COR-L47 (cell line): ENCODE measurements around the gene COCH.

Source experiments
- DNase-seq: peaks from one replicate; lab custom pipeline; 2025; lab: John Stamatoyannopoulos, UW

The COCH gene

DNA sequence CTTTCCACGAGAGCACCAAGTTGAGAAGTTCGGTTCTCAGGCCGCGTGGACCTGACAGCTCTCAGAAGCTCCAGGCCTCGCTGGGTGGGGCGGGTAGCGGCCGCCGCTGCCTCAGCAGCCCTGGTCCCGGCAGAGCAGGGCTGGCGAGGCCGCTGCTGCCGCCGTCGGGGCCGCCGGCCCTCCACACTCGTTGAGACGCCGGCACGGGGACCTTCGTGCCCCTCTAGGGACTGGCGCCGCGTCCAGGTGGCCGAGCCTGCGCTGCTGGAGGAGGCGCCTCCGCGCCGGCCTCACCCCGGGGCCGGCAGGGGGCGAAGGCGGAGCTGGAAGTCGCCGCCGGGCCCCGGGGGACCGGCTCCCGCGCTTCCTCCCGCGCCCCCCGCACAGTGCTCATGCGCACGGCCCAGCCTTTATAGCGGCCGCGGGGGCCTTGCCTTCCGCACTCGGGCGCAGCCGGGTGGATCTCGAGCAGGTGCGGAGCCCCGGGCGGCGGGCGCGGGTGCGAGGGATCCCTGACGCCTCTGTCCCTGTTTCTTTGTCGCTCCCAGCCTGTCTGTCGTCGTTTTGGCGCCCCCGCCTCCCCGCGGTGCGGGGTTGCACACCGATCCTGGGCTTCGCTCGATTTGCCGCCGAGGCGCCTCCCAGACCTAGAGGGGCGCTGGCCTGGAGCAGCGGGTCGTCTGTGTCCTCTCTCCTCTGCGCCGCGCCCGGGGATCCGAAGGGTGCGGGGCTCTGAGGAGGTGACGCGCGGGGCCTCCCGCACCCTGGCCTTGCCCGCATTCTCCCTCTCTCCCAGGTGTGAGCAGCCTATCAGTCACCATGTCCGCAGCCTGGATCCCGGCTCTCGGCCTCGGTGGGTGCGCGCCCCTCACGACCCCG, at the start of gene COCH:
TSS of gene COCH (plus strand) at position 440 of the 879 bp plus-strand sequence. CDS start at position 820, 380 bp downstream.
- DNase-seq: peak; percentile 80

DNA sequence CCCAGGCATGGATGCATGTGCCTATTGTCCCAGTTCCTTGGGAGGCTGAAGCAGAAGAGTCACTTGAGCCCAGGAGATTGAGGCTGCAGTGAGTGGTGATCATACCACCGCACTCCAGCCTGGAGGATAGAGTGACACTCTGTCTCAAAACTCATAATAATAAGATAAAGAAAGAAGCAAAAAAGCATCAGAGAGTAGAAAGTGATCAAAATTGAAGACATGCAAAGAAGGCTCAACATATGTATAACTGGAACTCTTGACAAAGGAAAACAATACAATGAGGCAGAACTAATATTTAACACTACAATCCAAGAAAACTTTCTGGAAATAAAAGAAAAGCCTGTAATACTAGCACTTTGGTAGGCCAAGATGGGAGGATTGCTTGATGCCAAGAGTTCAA, 48.3 kb upstream of the COCH start:
- no peak for DNase-seq

DNA sequence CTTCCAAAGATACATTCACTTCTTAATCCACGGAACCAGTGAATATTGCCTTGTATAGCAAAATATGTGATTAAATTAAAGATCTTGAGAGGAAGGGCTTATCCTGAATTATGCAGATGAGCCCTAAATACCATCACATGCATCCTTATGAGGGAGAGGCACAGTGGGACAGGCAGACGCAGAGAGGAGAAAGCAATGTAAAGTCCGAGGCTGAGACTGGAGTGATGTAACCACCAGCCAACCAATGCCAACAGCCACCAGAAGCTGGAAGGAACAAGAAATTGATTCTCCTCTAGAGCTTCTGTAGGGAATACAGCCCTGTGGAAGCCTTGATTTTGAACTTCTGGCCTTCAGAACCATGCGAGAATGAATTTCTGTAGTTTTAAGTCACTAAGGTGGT, 44.5 kb upstream of the COCH start:
- DNase-seq: no peak

DNA sequence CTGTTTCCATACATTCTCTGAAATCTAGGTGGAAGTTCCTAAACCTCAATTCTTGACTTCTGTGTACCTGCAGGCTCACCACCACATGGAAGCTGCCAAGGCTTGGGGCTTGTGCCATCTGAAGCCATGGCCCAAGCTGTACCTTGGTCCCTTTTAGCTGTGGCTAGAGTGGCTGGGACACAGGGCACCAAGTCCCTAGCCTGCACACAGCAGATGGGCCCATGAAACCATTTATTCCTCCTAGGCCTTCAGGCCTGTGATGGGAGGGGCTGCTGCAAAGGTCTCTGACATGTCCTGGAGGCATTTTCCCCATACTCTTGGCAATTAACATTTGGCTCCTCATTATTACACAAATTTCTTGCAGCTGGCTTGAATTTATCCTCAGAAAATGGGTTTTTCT, 40.0 kb upstream of the COCH start:
- DNase-seq: no peak

DNA sequence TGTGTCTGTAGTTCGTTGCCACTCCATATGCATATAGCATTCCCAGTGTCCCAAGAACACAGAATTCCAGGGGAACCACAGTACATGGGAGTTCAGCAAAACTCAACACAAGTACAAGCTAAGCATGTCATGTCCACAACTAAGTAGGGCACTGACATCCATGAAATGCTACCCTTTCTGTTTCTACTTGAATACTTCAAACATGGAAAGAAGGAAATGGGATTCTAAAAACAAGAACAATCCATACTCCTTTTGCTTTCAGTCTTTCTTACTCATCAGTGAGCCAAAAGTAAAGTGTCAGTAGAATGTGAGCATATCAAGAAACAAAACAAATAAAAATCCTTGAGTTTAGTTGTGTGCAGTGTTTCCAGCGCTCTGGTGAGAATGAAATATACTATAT, 36.0 kb upstream of the COCH start:
- DNase-seq: no peak

DNA sequence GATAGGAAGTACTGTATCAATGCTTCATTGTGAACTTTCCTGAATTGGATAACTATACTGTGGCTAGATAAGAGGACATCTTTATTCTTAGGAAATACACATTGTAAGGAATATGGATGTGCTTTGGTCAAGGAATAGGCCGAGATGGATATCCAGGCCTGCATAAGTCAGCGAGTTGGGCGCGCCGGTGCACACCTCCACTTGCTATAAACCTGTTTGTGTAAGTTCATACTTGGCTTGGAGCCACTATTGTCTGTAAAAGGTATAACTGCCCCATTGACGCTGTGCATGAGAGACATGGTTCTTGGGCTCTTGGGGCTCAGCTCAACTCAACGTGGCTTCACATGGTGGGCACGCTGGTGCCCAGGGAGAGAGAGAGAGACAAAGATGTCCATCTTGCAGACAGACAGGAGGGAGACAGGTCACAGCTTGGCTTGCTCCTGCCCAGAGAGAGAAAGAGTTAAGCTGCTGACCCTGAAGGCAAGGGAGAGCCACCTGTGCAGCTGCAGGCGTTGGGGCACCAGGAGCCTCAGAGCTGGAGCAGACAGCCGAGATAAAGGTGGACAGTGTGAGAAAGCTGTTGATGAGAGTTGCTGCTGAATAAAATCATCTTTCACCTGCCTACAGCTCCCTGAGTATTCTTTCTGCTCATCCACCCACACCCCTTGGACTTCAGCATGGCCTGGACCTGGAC, 34.1 kb upstream of the COCH start:
- DNase-seq: no peak

DNA sequence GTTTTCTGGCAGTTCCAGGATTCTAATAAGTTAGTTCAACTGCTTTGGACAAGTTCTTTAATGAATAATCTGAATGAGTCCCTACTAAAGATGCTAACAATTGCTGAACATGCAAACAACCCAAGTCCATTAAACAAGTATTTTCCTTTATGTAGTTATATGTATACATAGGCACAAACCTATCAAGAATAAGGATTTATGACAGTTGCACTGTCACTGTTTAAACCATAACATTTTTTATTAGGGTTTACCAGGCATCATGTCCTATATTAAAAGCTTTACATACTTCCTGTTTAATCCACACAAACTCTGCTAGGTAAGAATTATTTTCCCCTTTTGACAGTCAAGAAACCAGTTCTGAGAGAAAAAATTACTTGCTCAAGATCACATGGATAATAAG, 31.9 kb upstream of the COCH start:
- DNase-seq: no peak

DNA sequence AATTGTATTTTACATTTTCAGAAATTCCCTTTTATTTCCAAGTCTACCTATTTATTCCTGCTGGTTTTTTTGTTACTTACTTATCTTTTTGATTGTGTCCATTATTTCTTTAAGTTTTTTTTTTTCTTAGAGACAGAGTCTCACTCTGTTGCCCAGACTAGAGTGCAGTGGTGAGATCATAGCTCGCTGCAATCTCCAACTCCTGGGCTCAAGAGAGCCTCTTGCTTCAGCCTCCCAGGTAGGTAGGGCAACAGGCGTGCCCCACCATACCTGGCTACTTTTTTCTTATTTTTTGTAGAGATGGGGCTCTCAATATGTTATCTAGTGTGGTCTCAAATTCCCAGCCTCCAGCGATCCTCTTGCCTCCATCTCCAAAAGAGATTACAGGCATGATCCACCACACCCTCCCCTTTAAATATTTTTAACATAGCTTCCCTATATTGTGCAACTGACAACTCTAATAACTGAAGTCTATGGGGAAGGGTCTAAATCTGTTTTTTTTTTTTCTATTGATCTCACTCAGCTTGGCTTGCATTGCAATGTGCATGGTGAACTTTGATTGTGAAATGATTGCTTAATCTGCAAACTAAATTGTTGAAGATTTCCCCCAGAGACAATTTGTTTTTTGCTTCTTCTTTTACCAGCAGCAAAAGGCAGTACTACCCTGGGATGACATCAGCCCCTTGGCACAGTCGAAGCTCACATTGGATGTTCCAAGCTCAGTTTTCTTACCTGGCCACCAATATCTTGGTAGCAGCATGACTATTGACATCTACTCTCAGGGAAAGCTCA, 25.7 kb upstream of the COCH start:
- DNase-seq: no peak

DNA sequence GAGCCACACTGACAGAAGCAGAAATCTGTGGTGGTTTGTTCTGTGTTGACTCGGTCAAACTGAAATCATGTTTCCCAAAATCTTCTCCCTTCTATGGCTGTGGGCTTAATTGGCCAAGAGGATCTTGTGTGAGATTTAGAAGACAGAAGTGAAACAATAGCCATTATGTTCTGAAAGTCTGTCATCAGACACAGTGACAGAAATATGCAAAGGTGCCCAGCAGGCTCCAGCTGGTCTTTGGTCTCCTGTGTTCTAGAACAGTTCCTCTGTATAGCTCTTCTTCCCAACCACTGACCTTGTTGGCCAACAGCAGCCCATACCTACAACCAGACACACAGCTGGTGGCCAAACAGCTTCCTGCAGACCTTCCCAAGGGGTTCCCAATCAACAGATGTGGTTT, 25.0 kb upstream of the COCH start:
- DNase-seq: no peak

DNA sequence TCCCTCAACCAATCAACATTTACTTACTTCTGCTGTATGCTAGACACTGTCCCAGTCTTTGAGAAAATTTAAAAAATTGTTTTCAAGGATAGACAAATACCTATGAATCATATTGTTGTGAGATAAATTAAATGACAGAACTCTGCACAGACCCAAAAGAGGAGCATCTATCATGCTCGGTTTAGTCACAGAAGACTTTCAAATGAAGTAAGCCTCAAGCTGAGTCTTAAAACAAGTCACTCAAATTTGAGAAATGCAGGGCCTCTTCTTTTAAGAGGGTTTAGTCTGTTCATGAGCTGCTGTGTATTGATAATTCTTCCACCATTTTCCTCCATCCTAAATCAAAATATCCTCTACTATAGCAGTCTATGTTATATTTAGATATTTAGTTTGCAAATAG, 24.4 kb upstream of the COCH start:
- no peak for DNase-seq

DNA sequence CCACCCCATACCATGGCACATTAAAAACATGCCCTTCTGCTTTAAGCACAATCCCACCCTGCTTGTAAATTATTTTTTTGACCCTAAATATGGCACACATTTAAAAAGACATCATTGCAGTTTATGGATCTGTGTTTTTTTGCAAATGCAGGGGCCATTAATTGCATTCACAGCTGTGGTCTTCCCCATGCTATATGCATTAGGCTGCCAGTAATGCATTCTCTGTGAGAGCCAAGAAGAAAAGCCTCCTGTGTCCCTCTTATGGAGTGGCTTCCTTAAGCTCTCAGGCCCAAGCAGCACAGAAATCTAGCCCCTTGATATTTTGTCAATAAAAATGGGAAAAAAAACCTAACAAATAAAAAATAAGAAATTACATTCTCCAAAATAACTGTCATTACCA, 20.4 kb upstream of the COCH start:
- DNase-seq: no peak

DNA sequence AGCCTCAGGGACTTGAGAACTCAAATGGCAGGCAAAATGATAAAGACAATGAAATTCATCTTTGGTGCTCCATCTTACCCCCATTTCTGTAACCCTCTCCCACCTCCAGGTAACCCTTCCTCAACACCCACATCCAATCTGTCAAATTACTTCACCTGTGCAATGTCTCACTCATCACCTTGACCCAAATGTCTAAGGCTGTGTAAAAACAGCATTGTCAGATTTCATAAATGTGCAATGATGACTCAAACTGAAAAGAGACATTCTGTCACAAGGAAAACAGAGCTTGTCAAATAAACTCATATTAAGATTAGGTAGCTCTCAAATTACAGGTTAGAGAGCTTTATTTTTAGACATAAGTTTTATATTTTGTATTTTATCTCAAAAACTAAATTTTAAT, 19.9 kb upstream of the COCH start:
- no peak for DNase-seq

DNA sequence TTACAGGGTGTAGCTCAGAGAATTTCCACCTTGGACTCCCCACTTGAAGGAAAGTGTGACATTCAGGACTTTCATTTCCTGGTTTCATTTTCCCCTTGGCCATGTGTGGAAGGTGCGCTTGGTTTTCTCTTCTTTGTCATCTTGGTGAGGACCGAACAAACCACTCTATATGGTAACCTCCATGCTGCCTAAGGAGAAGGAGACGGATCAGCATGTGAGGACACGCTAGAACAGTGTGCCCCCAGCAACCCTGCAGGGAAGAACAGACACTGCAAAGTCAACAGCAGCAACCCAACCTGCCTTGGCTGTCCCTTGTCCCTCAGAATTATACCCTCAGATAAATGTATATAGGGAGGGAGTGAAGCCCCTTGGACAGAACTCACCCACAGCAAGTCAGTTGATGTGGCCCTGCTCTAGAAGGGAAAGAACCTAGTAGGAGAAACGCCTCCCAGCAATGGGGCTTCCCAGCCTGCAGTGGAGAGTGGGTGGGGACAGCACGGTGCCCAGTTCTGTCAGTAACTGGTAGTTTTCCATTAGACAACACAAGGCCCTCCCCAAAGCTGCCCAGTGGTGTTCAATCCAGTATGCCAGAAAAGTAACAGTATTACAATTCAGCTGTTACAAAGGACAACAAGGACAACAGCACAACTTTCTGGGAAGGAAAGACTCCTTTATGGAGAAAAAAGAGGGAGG, 18.9 kb upstream of the COCH start:
- DNase-seq: no peak

DNA sequence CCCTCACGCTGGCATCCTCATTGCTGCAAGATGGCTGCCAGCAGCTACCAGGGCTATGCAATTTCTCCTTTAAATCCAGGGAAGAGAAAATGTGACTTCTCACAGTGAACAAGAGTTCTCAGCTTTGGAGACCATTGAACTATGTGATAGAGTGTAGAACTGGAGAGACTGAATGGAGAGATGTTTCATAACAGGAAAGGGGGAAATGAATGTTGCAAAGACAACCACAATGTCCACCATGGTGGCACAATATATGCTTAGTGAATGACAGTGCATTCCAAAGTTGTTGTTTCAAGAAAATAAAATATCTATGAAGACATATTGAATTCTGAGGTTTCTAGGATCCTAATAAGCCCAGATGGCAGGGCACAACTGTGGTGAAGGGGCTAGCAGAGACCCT, 13.2 kb upstream of the COCH start:
- no peak for DNase-seq

DNA sequence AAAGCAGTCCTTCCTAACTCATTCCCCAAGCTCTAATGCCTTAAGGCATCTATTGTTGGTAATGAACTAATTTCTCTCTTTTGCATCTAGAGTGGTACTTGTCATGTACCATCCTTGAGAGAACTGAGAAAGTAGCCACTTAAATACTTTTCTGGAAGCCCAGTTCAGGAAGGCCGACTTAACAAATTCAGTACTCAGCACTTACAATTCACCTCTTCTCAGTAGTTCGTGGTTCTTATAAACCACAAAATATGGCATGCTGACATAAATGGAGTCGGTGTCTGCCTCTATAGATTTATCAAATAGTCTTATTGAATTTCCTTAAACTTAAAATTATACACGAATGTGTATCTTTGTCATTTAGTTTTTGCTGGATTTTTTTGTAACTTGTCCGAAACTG, 9.4 kb upstream of the COCH start:
- DNase-seq: no peak

DNA sequence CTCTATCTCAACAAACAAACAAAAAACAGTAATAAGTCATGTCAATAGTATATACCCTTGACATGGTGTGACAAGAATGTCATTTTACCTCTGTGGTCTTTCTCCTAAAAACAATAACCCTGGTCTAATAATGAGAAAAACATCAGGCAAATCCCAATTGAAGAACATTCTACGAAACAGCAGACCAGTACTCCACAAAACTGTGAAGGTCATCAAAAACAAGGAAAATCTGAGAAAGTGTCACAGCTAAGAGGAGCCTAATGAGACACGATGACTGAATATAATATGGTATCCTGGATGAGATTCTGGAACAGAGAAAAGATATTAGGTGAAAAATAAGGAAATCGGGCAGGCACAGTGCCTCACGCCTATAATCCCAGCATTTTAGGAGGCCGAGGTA, 5.6 kb upstream of the COCH start:
- no peak for DNase-seq

DNA sequence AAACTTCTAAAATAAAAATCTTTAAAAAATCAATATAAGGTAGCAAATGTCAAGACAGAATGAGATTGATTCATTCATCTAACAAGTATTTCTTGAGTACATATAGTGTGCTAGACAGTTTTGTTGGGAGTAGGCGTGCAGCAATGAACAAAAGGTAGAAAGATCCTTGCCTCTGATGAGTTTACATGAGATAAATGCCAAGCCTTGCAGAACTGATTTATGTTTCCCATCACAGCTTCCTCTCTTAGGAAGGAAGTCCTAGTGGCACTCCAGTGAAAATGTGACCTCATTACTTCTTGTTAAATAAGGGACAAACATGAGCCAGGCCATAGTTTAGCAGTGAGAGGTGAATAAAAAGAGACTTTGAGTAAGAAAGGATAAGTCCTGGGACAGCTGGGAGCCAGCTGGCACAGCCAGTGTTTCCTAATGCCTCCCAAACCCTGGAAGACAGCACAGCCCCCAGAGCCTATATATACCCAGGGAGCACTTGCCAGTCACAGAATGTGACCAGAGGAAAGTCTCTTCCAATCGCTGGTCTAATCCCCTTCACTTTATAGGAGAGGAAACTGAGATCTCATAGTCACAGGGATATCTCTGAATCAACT, 4.7 kb upstream of the COCH start:
- DNase-seq: no peak

DNA sequence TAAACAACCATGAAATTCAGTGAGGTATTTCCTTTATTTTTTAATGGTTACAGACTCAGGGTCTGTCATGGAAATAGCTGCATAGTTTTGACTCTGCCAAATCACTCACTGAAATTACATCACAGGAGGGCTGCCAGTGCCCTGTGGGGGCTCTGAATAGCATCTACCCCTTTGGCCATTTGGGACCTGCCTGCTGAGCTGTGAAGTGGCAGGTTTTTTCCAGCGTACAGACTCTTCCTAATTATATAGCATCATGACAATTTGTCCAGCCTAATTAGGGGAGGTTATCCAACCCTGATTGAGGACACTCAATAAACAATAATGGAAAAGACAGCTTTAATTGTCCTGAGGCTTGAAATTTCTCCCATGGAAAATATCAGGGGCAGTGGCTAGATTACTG, 1.8 kb upstream of the COCH start:
- DNase-seq: peak; percentile 68

DNA sequence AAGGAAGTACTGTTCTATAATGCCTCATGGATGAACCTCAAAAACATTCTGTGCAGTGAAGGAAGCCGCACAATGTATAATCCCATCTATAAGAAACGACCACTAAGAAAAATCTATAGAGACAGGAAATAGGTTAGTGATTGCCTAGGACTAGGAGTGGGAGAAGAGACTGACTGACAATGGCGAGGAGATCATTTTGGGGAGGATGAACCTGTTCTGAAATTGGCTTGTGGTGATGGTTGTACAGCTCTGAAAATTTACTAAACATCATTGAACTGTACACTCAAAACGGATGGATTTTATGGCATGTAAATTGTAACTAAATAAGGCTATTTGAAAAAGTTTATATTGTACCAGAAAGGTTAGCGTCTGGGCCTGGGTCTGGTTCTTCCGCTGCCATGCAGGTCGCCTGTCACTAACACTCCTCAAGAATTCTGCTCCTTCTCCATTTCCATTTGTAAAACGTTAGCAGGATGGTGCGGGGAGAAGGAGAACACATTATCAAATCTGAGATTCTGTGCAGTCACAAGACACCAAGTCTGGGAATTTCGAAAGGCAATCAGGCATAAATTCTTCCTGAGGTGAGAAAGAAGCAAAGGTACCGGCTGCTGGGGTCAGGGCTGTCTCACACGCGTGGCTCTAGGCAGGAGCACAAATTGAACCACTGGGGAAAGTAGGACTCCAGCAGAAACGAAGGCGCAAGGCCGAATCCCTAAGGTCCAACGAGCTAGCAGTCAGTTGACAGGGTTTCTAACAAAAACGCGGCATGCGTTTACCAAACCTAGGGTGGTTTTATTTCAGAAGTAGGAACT, 845 bp upstream of the COCH start:
- DNase-seq: no peak

DNA sequence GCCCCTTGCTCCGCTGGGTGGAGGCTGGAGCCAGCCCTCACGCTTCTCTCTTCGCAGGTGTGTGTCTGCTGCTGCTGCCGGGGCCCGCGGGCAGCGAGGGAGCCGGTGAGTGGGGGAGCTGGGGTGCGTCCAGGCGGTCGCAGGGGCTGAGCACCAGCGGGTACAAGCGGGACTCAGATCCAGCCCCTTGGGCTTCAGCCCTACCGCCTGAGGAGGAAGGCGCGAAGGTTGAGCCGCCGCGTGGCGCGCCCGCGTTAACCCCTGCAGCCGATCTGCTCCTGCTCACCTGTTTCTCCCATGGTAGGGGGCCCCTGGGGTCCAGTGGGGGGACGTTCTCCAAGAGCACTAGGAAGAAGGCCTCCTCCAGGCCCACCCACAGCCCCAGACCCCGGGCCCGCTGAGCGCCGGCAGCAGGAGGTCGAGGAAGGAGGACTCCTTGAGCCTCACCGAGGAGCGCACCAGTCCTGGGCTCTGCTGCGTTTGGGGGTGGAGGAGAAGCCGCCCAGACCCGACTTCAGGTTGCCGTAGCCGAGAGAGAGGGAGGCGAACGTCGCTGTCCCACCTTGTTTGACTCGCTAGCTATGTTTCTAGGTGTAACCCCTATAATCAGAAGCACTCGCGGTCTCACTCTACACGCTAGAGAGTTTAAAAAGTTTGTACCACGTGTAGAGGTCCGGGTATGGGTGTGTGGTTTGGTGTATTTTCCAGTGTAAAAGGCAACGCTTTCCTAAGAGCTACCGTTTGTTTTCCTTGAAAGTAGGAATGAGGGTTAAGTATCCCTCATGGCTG, 834 bp downstream of the COCH start:
- DNase-seq: peak; percentile 19
